Activated effector memory CD4-positive, alpha-beta T cell treated with anti-CD3 and anti-CD28 coated beads, Interleukin-2, amount 50 U/mL, for 16 hours (primary cell): ENCODE results near the gene NEK5.
"Not testable (repeated sequence)": the region's sequence is repeated elsewhere in the genome, so short reads cannot be mapped to it uniquely, and the experiment has no call there.

ENCODE experiments used
- DNase-seq: peaks from one replicate; pipeline ENCODE4 v3.0.0-alpha.2; 2020

NEK5 gene

DNA sequence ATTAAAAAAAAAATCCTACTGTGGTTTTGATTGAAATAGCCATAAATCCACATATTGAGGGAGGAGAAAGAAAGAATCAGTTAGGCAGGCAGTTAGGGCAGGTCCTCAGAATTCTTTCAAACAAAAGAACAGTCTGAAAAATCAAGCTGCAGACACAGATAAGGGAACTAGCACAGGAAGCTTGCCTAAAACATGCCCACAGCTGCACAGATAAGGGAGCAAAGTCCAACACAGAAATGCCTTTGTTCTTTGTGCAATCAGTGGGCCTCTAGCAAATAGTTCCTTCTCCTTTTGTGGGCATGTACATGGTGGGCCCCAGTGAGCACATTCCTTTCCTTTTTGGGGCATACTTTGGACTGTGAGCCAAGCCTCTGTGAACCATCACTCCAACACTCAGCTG is 61.6 kb downstream of the NEK5 start:
- DNase-seq, result no peak

DNA sequence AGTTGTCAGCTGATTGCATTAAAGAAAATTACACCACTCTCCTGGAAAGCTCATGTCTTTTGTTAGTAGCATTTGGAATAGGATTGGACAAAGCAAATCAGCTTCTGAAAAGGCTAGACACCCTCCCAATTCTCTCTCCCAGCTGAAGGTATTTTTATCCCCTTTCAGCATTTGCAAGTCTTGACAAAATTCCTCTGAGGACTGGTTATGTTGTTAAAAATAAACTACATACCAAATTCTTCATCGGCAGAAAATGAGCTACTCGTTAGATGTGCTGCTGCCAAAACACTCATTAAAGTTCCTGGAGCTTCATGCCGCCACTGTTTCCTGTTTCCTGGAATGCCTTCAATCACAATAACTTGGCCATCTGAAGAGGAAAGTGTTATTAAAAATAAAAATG is 67.3 kb downstream of the NEK5 start:
- DNase-seq, result no peak

DNA sequence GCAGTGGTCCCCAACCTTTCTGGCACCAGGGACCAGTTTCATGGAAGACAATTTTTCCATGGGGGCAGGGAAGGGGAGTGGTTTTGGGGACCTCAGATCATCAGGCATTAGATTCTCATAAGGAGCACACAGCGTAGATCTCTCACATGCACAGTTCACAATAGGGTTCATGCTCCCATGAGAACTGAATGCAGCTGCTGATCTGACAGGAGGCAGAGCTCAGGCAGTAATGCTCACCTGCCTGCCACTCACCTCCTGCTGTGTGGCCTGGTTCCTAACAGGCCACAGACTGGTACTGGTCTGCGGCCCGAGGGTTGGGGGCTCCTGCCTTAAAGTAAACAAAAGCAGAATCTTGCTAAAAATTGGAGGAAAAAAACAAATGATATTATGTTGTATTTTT is 67.8 kb downstream of the NEK5 start:
- not testable (repeated sequence) for DNase-seq

DNA sequence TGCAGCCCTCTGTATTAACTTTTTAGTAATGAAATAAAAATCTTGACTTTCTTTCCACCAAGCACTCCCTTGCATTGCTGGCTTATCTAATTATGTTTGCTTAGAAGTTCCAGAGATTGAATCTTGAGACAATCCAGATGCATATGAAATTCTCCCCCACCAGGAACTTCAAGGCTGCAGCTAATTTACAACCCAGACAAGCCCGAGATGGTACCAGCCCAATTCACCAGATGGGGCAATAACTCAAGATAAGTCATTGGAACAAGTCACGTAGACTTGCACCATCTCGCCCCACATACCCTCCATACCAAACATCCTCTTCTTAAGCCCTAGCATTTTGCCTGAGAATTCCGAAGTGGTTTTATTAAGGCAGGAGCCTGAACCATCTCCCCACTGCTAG is 75.4 kb downstream of the NEK5 start:
- no peak for DNase-seq

DNA sequence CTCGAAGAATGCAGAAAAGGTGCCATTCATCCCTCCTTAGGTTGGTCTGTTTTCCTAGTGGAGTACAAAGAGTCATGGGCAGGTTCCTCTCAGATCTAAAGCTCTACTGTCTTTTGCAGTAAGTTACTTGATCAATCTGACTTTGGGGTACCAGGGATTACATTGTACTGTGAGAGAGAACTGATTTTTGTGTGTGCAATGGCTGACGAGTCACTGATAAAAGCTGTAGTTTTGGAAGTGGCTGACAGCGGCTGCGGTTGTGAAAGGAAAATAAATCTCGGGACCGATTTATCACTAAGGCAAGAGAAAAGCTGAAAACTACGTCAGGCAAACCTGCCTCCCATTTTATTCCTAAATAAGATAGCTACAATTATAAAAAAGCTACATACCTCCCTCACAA is 77.5 kb downstream of the NEK5 start:
- DNase-seq, result no peak

DNA sequence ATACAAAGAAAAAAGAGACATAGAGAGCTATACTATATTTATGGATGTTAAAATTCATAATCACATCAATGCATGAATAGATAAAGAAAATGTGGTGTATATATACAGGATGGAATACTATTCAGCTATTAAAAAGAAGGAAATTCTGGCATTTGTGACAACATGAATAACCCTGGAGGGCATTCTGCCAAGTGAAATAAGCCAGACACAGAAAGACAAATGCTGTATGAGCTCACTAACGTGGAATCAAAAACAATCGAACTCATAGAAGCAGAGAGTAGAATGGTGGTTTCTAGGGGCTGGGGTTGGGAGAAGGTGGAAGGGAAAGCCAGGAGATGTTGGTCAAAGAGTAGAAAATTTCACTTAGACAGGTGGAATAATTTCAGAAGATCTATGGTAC is 80.4 kb downstream of the NEK5 start:
- DNase-seq, result no peak

DNA sequence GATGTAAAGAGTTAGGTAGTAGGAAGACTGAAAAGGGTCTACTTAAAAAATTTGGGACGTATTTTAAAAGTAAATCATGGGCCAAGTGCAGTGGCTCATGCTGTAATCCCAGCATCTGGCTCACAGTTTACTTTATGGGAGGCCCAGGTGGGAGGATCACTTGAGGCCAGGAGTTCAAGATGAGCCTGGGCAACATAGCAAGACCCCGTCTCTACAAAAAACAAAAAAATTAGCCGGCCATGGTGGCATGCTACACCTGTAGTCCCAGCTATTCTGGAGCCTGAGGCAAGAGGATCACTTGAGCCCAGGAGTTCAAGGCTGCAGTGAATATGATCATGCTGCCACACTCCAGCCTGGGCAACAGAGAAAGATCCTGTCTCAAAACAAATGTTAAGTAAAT is 81.4 kb downstream of the NEK5 start:
- no peak for DNase-seq

DNA sequence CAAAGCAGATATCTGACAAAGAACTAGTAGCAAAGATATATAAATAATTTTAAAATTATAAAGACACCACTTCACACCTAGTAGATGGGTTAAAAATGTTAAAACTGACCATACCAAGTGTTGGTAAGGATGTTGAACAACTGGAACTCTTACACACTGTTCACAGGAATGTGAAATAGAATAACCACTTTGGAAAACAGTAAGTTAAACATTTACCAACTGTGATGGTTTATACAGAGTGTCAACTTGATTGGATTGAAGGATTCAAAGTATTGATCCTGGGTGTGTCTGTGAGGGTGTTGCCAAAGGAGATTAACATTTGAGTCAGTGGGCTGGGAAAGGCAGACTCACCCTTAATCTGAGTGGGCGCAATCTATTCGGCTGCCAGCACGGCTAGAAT is 85.2 kb downstream of the NEK5 start:
- no peak for DNase-seq

DNA sequence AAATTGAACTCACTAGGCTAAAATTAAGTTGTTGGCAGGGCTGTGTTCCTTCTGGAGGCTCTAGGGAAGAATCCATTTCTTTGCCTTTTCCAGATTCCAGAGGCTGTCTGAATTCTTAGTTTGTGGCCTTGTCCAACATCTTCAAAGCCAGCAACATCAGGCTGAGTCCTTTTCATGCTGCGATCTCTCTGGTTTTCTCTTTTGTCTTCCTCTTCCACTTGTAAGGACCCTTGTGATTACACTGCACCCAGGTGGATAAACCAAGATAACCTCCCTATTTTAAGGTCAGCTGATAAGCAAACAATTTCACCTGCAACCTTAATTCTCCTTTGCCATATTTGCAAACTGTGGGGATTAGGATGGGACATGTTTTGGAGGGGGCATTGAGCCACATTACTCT is 92.8 kb downstream of the NEK5 start:
- DNase-seq, result no peak

DNA sequence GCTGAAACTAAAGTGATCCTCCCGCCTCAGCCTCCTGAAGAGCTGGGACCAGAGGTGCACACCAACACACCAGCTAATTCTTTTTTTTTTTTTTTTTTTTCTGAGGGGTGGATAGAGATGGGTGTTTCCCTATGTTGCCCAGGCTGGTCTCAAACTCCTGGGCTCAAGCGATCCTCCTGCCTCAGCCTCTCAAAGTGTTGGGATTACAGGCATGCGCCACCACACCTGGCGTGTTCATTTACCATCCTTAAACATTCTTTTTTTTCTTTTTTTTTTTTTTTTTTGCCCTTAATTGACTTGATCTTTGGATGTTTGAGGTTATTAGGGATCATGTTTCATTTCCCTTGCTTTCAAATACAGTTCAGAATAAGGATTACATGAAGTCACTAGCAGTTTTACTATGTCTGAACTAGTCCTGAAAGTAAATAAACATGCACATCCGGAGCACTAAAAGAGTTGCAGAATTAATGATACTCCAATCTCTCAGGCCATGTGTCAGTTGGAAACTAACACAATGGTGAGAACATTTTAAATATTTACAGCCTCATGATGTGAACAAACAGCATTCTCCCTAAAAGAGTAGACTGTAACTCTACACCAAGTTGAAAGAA is 94.2 kb downstream of the NEK5 start:
- no peak for DNase-seq

DNA sequence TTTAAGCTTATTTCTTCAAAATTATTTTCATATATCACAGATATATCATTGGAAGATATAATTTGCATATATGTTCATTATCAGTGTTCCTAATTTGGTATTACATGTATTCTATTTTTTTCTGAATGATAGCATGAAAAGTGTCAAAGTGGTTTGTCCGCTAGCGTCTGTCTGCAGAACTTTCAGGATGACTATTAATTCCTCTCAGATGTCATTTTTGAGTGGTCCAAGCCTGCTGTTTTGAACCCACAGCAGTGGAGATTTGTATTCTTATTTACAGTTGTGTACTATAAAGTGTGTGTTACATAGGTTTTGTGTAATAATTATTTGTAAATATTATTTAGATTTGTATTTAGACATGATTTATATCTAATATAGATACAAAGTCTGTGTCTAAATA is 95.8 kb downstream of the NEK5 start:
- DNase-seq, result no peak

DNA sequence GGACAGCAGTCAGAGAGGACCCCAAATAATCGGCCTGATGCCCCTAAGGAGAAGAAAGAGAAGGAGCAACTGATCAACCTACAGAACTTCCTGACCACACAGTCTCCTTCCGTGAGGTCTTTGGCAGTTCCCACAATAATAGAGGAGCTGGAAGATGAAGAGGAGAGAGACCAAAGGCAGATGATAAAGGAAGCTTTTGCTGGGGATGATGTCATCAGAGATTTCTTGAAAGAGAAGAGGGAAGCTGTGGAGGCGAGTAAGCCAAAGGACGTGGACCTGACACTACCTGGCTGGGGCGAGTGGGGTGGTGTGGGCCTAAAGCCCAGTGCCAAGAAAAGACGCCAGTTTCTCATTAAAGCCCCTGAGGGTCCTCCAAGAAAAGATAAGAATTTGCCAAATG is 98.5 kb downstream of the NEK5 start:
- not testable (repeated sequence) for DNase-seq

DNA sequence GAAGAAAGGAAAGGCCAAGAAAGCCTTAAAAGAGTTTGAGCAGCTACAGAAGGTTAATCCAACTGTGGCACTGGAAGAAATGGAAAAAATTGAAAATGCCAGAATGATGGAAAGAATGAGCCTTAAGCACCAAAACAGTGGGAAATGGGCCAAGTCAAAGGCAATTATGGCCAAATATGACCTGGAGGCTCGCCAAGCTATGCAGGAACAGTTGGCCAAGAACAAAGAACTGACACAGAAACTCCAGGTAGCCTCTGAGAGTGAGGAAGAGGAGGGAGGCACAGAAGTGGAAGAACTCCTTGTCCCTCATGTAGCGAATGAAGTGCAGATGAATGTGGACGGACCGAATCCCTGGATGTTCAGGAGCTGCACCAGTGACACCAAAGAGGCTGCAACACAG is 99.3 kb downstream of the NEK5 start:
- DNase-seq, result no peak

DNA sequence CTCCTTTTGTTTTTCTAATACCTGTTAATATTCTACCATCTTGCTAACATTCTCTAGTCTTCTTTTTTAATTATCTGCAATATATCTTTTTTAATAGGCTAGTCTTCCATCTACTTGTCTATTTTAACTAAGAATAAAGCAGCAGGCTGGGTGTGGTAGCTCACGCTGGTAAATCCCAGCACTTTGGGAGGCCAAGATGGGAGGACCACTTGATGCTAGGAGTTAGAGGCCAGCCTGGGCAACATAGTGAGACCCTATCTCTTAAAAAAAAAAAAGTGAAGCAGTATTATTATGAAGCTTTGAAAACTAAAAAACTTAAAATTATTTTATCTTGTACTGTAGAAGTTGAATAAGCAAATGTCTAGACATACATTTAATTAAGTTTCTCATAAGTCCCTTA is 101.0 kb downstream of the NEK5 start:
- DNase-seq, result no peak

DNA sequence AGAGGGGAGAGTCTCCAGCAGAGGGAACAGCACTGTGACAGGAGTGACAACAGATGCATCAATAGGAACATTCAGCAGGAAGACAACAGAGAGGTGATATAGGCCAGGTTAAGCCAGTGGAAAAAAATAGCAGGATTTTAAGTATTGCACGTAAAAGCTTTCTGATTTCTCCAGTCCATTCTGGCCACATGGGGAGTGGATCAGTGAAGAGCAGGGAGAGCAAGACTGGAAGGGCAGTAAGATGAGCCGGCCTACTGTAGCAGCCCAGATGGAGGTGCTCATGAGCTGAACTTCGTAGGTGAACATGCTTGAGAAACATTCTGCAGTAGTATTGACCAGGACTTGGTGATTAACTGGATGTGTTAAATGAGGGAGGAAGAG is 102.6 kb downstream of the NEK5 start:
- DNase-seq, result no peak

DNA sequence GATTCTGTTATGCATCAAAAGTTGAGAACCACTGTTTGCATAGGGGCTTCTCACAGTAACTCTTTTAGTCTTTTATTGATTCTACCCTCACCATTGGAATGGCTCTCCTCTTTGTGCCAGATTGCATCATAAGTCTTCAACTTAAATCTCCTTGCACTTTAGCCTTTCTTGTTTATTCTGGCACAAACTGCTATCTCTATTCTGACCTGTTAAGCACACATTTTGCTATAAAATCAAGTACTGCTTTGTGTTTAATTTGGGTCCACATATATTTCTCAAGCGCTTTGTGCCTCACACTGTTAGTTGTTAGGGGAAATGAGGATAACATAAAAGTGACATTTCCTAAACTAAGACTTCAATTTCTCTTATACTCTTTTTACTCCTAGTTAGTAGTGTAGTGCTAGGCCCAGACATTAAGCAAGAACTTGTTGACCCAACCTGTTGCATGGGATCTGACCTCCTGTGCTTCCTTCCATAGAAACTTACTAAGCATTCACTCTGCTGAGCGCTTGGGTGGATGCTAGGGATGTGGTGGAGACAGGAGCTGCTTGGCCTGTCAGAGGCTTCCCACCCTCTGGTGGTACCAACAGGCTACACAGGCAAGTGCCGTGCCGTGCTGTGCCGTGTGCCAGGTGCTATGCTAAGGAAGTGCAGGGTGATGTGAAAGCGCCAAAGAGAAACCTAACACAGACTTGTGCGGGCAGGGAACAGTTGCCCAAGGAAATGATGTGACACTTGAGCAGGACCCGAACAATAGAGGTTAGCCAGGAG is 103.2 kb downstream of the NEK5 start:
- no peak for DNase-seq

DNA sequence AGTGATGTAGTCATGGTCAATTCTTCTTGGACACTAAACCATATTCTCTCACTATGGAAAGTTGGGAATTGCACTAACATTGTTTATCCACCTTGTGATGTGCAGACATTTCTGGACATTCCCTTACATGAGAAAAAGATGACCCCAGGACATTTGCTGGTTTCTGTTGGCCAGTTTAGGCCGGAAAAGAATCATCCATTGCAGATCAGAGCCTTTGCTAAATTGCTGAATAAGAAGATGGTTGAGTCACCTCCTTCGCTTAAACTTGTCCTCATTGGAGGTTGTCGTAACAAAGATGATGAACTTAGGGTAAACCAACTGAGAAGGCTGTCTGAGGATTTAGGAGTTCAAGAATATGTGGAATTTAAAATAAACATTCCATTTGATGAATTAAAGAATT is 104.4 kb downstream of the NEK5 start, which contains the start of gene UTP14C:
UTP14C (plus strand) TSS at position 211 of the 400 bp plus-strand sequence. CDS start 4,114 bp downstream, outside the sequence.
- no peak for DNase-seq

DNA sequence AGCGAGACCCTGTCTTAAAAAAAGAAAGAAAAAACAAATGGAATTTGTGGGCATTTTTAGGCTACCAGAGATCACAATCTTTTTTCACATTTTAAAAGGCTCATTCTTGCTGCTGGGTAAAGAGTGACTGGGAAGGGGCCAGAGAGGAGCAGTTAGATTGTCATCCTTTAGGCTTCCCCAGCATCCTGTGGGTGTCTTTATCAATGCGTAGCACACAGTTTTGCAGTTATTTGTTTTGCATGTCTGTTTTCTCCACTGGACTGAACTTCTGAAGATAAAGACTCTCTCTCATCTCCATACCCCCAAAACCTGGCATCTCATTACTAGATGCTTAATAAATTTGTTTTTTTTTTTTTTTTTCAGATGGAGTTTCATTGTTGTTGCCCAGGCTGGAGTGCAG is 106.5 kb downstream of the NEK5 start:
- no peak for DNase-seq

DNA sequence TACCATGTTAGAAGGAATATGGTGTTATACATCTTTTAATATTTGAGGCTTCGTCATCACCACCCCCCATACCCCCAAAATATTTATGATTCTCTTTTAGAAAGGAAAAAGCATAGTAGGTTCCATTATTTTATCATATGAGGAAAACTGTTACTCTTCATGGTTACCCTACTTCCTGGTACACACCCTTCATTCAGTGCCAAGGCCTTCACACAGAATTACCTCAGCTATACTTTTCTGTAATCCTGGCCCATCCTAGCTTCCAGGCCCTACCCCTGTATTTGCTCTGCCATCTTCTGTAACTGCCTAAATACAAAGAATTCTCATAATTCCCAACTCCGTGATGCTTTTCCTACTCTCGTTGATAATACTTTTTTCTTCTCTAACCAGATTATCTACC is 108.7 kb downstream of the NEK5 start:
- DNase-seq, result no peak

DNA sequence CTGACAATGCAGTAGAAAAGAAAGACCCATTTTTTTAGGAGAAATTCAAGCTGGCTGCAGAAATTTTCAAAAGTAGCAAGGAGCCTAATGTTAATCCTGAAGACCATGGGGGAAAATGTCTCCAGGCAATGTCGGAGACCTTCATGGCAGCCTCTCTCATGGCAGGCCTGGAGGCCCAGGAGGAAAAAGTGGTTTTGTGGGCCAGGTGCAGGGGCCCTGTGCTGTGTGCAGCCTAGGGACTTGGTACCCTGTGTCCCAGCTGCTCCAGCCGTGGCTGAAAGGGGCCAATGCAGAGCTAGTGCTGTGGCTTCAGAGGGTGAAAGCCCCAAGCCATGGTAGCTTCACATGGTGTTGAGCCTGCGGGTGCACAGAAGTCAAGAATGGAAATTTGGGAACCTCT is 112.6 kb downstream of the NEK5 start:
- no peak for DNase-seq

DNA sequence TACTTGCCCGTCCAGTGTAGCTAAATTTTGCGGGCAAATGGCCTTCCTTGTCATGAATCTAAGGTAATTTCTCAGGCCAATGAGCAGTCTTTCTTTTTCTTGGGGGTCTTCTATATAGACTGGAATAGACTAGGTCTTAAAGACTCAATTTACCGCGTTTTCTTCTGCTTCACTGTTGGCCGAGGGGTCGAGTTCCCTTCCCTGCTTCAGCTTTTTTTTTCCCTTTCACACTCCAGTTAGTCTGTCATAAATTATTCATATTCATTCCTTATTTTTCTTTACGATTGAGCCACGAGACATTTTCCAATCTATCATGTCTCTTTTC is 116.4 kb downstream of the NEK5 start:
- no peak for DNase-seq

DNA sequence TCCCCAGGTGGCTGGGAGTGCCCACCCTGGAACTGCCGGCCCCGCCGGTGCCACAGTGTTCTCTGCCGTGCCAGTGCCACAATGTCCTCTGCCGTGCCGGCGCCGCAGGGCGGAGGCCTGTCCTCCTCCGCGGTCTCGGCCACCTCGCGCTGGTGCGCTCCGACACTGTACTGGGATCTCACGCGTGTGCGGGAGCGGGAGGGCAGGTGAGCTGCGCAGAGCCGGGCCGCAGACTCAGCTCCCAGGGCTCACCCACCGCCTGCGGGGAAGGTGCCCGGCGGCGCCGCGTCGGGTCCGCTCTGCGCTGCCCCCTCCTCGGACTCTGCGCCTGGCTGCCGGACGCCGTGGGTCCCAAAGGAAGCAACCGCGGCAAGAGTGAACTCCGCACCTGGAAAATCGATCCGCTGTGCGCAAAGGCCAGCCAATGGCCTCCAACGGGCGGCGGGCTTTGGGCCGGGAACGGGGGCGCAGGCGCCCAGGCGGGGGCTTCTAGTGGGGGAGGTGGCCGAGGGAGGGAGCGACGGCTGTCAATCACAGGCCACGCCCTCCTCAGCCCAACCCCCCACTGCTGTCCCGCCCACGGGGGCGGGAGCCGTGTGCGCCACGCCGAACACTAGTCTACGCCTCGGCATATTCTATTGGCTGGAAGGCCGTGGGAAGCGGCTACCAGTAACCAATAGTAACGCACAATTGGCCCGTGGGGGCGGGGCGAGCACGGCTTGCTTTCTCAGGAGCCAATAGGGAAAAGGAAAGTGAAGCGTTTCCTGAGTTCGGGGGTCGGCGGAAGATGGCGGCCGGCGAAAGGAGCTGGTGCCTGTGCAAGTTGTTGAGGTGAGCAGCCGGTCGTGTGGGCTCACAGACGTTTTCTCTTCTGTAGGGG is 117.0 kb downstream of the NEK5 start, which contains the start of gene ALG11:
ALG11 (plus strand) TSS at position 767 of the 880 bp plus-strand sequence; CDS start at position 788, 21 bp downstream.
- peak; percentile 100 for DNase-seq

DNA sequence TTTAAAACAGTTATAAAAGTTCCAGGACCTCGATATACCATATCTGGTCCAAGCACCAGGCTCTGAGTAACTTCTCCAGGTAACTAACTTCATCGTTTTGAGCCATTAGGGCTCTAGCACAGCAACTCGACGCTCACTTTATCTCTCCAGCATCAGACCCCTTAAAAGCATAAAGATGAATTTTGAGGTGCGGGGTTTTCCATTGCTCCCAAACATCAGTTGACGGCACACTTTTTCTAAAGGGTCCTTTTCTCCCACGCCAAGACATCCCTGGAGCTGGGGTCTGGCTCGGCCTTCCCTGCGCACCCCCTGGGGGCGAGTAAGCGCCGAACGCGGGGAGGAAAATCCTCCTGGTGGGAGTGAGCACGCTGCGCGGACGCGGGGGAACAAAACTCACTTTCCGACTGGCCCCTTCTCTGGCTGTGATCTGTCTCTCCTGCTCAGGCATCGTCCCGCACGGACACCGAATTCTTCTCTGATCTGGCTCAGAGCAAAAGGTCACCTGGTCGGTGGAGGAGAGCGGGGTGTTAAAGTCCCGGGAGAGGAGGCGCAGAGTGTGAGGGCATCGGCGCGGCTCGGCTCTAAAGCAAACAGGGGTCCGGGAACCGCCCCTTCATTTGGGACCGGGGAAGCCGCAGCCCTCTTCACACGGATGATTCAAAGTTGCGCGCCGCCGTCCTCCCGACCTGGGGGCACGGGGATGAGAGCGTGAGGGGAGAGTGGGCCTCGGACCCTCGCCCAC is 117.8 kb downstream of the NEK5 start, which contains the start of gene ATP7B:
ATP7B (minus strand) TSS at position 561 of the 742 bp plus-strand sequence; CDS start at position 448, 113 bp downstream.
- DNase-seq, result peak; percentile 67
